Uterus (tissue), 2 donors: Measurements from ENCODE around the gene FLRT1.

Experiments used
- POLR2A ChIP-seq, 2 donors: fragments of 450-650 bp; IDR thresholded peaks; one replicate each; pipeline ENCODE4 v1.6.1; 2016; ENCODE audit warnings: antibody characterized with exemption in 2 of 2, mild to moderate bottlenecking in 1 of 2, moderate library complexity in 1 of 2
- TF ChIP-seq, protein P1 (sequence below), 4 experiments: fragments of 200-600 bp in 2 of 4; fragments of 450-650 bp in 2 of 4; sonication (generic) in 2 of 4; IDR thresholded peaks; one replicate each; pipeline ENCODE4 v1.5.1; 2016 to 2019; ENCODE audit warnings: antibody characterized with exemption in 4 of 4, mild to moderate bottlenecking in 2 of 4, moderate library complexity in 1 of 4

DNA sequence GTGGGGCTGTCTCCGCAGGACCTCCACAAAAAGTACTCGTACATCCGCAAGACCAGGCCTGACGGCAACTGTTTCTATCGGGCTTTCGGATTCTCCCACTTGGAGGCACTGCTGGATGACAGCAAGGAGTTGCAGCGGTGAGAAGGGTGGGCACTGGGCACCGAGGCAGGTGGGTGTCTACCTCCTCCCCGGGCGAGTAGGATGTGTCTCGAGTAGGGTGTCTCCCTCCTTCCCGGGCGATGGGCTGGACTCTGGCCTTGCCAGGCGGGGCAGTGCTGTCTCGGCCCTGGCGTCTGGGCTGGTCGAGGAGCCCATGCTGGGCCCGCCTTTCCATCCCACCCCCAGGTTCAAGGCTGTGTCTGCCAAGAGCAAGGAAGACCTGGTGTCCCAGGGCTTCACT lies 39.2 kb upstream of the FLRT1 start:
- no peak for TF ChIP-seq POLR2A (IDR thresholded peaks at IDR 0.05)
- TF ChIP-seq, protein P1, sequence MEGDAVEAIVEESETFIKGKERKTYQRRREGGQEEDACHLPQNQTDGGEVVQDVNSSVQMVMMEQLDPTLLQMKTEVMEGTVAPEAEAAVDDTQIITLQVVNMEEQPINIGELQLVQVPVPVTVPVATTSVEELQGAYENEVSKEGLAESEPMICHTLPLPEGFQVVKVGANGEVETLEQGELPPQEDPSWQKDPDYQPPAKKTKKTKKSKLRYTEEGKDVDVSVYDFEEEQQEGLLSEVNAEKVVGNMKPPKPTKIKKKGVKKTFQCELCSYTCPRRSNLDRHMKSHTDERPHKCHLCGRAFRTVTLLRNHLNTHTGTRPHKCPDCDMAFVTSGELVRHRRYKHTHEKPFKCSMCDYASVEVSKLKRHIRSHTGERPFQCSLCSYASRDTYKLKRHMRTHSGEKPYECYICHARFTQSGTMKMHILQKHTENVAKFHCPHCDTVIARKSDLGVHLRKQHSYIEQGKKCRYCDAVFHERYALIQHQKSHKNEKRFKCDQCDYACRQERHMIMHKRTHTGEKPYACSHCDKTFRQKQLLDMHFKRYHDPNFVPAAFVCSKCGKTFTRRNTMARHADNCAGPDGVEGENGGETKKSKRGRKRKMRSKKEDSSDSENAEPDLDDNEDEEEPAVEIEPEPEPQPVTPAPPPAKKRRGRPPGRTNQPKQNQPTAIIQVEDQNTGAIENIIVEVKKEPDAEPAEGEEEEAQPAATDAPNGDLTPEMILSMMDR (IDR thresholded peaks at IDR 0.05), result no peak
